GM15510 (cell line): ENCODE data around the gene SPINK7.

Experiments
- POLR2A ChIP-seq: IDR thresholded peaks from 3 replicates; pipeline ENCODE4 v1.6.1; 2011; ENCODE audit warnings: borderline replicate concordance; ENCODE audit not compliant: insufficient read length; ENCODE audit errors: extremely low read depth

SPINK7 gene

GRCh38 chr5:148312153-148312552, at the start of gene SPINK7:
SPINK7 (plus strand) TSS chr5:148312423; CDS start chr5:148312484, 61 bp downstream.
- TF ChIP-seq POLR2A = no peak

- no peak for TF ChIP-seq POLR2A
These were observed 44.3 kb upstream of the SPINK7 start for GRCh38 chr5:148267962-148268361.

GRCh38 chr5:148268566-148268965, 43.7 kb upstream of the SPINK7 start, which contains the start of gene SPINK13:
SPINK13 (plus strand) TSS chr5:148268794; CDS start chr5:148270073, 1,279 bp downstream.
- no peak for TF ChIP-seq POLR2A

GRCh38 chr5:148290271-148291195, 21.7 kb upstream of the SPINK7 start:
- no peak for TF ChIP-seq POLR2A

GRCh38 chr5:148297731-148298130, 14.5 kb upstream of the SPINK7 start:
- no peak for TF ChIP-seq POLR2A

- TF ChIP-seq POLR2A = no peak
These were observed 5.8 kb upstream of the SPINK7 start for GRCh38 chr5:148306446-148306845.

GRCh38 chr5:148309019-148309418, 3.2 kb upstream of the SPINK7 start:
- TF ChIP-seq POLR2A = no peak

- TF ChIP-seq POLR2A = no peak
These were observed 2.5 kb upstream of the SPINK7 start for GRCh38 chr5:148309746-148310145.

- TF ChIP-seq POLR2A = no peak
These were observed 739 bp upstream of the SPINK7 start for GRCh38 chr5:148311484-148311883.

GRCh38 chr5:148314187-148314586, 2.0 kb downstream of the SPINK7 start:
- no peak for TF ChIP-seq POLR2A

GRCh38 chr5:148314731-148315130, 2.5 kb downstream of the SPINK7 start:
- no peak for TF ChIP-seq POLR2A

- no peak for TF ChIP-seq POLR2A
These were observed 21.1 kb downstream of the SPINK7 start for GRCh38 chr5:148333262-148333849.

GRCh38 chr5:148335259-148335658, 23.0 kb downstream of the SPINK7 start, which contains the start of gene SPINK9:
SPINK9 (plus strand) TSS chr5:148335559; CDS start chr5:148335614, 55 bp downstream.
- no peak for TF ChIP-seq POLR2A

GRCh38 chr5:148336704-148337435, 24.6 kb downstream of the SPINK7 start:
- TF ChIP-seq POLR2A = no peak
